Activated CD4-positive, CD25-positive, alpha-beta regulatory T cell (primary cell): Measurements from ENCODE around the gene TSR3.
A peak's percentile ranks its signal among the peaks of the same experiment; 100 is the strongest.

Experiments used
- DNase-seq, 4 experiments: peaks; one replicate each; lab custom pipeline; 2025; lab: John Stamatoyannopoulos, UW

TSR3 gene

GRCh38 chr16:1377406-1378010, 25.8 kb upstream of the TSR3 start:
- DNase-seq = no peak

DNA sequence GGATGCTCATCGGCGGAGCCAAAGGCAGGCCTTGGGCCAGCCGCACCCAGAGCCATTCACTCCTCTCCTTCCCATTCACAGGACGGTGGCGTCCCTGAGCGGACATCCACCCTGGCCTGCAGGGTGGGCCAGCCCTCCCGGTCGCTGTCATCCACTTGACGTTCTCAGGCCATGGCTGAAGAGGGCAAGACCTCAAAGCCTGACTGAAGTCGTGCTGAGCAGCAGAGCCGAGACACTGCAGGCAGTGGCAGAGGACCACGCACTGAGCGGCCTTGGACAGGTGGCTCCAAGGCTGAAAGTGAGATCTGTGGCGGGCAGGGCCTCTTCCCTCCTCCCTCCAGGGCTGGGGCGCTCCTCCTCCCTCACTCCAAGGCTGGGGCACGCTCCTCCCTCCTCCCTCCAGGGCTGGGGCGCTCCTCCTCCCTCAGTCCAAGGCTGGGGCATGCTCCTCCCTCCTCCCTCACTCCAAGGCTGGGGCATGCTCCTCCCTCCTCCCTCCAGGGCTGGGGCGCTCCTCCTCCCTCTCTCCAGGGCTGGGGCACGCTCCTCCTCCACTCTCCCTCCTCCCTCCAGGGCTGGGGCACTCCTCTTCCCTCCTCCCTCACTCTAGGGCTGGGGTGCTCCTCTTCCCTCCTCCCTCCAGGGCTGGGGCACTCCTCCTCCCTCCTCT, 24.2 kb upstream of the TSR3 start:
- no peak for DNase-seq

DNA sequence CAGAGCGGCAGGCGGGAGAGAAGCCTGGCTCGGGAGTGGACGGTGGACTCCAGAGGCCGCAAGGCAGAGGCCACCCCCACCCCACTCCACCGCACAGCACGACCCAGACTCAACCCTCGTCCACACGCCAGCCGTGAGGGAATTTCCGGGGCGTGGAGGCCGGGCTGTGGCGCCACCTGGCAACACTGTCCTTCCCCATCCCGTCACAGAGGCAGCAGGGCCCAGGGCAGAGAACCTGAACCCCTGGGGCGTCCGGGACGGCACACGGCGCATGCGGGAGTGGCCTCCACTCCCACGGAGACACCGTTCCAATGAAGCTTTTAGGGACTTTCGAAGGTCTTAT, 23.6 kb upstream of the TSR3 start:
- DNase-seq = no peak

- no peak for DNase-seq
Measured at GRCh38 chr16:1374418-1375297, 23.0 kb upstream of the TSR3 start.

DNA sequence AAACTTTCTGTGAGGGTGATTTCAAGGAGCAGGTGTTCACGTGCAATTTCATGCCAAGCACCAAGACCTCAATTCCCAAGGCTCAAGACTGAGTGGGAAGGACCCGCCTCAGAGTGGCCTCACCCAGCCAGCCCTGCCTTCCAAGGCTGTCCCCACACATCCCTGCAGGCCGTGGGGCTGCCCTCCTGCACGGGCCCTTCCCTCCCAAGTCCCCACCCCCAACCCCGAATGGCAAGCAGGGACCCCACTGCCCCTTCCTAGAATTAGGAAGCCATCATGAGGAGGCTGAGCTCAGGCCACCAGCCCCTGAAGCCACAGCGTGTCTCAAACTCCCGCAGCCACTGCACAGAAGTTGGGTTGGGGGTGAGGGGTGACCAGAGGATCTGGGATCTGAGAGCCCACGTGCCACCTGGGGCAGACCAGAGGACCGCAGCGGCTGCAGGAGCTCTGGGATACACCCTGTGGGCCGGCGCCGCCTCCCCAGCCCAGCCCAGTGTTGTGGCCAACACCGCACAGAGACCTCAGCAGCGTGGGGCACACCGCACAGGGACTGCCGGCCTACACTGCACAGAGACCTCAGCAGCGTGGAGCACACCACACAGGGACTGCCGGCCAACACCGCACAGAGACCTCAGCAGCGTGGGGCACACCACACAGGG, 20.7 kb upstream of the TSR3 start:
- DNase-seq = no peak

GRCh38 chr16:1371054-1371978, 19.6 kb upstream of the TSR3 start:
- DNase-seq = no peak

GRCh38 chr16:1367486-1368174, 16.0 kb upstream of the TSR3 start:
- no peak for DNase-seq

- no peak for DNase-seq
Measured at GRCh38 chr16:1366712-1367299, 15.1 kb upstream of the TSR3 start.

DNA sequence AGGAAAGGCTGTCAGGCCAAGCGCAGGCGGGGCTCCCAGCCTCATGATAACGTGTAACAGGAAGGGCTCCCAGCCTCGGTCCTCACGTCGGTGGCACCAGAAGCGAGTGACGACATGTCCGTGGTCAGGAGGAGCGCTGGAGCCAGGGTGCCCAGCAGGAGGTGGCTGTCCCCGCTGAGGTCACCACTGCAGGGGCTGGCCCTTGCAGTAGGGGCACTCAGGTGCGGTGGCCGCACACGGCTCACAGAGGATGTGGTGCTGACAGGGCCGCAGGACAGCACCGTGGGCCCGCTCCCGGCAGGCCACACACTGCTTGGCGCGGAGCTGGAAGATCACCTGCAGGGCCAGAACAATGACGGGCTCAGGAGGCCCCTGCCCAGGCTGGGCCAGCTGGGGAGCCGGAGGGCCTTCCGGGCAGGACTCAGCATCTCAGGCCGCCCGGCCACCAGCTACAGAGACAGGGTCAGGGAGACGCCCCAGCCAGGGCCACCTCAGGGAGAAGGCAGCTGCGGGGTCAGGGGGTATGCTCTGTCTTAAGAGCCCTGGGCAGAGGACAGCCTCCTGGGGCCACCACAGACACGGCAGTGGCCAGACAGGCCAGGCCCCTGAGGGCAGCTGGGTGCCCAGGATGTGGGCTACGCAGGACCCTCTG, 14.5 kb upstream of the TSR3 start:
- no peak for DNase-seq

DNA sequence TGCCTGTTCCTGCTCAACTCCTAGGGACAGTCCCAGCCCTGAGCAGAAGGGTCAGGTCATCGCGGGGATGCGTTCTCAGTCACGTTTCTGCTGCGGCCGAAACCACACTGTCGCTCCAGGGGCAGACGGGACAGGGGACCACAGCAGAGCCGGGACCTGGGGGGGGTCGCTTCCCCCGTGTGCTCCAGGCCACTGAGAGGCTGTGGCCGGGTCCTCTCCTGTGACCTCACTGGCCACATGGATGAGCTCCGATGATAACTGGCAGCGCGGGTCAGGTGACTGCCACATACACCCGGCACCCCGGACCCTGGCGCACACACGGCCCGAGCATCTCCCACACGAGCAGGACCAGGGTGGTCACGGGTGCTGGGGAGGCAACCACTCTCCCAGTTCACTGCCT, 12.8 kb upstream of the TSR3 start:
- no peak for DNase-seq

- peak; percentile 46 to 63 (median 56) for DNase-seq
Measured at GRCh38 chr16:1363501-1364041, 11.9 kb upstream of the TSR3 start.

DNA sequence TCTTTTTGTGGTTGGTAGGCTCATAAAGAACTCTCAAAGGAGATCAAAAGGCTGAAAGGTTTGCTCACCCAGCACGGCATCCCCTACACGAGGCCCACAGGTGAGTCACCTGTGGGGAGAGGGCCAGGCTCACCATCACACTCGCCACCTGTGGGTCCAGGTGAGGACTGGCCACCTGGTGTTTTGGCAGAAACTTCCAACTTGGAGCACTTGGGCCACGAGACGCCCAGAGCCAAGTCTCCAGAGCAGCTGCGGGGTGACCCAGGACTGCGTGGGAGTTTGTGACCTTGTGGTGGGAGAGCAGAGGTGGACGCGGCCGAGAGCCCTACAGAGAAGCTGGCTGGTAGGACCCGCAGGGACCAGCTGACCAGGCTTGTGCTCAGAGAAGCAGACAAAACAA, 11.1 kb upstream of the TSR3 start:
- no peak for DNase-seq

GRCh38 chr16:1361685-1362360, 10.1 kb upstream of the TSR3 start:
- no peak for DNase-seq

GRCh38 chr16:1357906-1358566, 6.4 kb upstream of the TSR3 start:
- no peak for DNase-seq

GRCh38 chr16:1356061-1356900, 4.6 kb upstream of the TSR3 start:
- no peak for DNase-seq

DNA sequence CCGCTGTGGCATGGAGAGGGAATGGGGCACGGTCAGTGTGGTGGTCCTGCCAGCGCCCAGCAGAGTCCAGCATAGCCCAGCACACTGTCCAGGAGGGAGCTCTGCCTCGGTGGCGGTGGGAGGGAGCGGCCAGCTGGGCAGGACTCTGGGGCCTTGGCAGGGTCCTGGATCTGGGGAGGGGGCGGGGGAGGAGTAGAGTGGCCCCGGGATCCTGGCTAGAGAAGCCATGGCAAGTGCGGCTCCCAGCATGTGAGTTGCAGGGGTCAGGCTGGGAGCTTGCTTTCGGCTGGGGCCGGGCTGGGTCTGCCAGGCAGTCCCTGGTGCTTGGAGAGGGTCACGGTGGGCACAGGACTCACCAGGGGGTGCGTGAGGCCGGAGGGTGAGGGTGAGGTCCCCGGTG, 3.9 kb upstream of the TSR3 start:
- no peak for DNase-seq

- no peak for DNase-seq
Measured at GRCh38 chr16:1354815-1355540, 3.3 kb upstream of the TSR3 start.
